ENCODE data around the gene CYSRT1.
A peak's percentile ranks its signal among the peaks of the same experiment; 100 is the strongest.

The CYSRT1 gene

DNA sequence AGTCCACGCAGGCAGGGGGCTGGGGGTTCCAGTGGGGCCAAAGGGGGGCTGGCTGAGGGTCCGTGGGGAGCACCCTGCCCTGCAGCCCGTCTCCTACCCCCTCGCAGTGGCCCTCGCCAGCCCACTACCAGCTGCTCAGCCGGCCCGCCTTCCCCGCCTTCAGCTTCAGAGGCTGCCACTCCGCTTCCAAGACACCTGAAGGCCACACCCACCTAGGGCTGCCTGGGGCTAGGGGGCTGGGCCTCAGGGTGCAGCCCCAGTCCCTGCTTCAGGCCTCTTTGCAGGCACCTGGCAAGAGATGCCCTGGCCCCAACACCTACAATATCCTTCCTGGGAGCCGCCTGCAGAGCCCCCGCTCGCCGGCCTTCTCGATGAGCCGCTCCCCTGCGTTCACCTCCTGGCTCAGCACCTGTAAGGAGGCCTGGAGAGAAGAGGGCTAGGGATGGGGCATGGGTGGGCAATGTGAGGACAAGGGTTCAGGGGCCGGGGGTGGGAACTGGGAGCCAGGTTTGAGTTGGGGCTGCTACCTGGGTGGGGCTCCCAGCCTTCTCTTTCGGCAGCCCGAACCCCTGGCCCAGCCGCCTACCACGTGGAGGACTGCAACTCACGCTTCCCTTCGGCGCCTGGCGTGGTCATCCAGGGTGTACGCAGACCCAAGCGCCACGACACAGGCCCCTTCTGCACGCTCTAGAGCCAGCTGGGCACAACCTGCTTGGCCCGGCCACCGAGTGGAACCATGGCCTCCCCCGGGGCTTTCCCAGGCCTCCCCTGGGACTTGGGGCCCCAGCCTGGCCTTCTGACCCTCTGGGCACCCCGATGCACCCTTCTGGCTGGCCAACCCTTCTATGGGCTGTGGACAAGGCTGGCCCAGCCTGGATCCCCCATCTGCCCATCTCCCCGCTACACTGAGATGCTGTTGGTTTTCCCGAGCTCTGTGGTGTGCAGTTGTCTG is 27.9 kb downstream of the CYSRT1 start:
- no peak for DNase-seq (ENCODE audit: extremely low spot score)
- CTCF ChIA-PET: interaction anchor here (0.7 to 1.9 kb wide), 2 partner anchors 16 to 19 kb away, joined by 3 to 9 read pairs; no protein-coding TSS in a partner anchor
- POLR2A ChIA-PET: interaction anchor here (0.6 to 8.8 kb wide), 5 partner anchors 9 to 169 kb away, joined by 3 to 90 read pairs (median 6); partner anchors contain the start of genes NRARP and TUBB4B
- TF ChIP-seq NFRKB (IDR thresholded peaks at IDR 0.05) (no peak), LEF1 (IDR thresholded peaks at IDR 0.05; ENCODE audit: borderline replicate concordance) (no peak), SP1 (IDR thresholded peaks at IDR 0.05) (no peak), ZNF384 (IDR thresholded peaks at IDR 0.05) (no peak), BHLHE40 (IDR thresholded peaks at IDR 0.05; ENCODE audit: borderline replicate concordance) (no peak), FOXM1 (IDR thresholded peaks at IDR 0.05; ENCODE audit: borderline replicate concordance) (no peak), CTBP1 (IDR thresholded peaks at IDR 0.05; ENCODE audit: borderline replicate concordance) (no peak), L3MBTL2 (conservative IDR thresholded peaks at IDR 0.05) (no peak), ARNT (IDR thresholded peaks at IDR 0.05) (no peak), SUZ12 (IDR thresholded peaks at IDR 0.05) (no peak), TARDBP (IDR thresholded peaks at IDR 0.05) (no peak), FOXA1 (IDR thresholded peaks at IDR 0.05) (no peak), HDGF (IDR thresholded peaks at IDR 0.05; ENCODE audit: borderline replicate concordance) (no peak), ELF4 (IDR thresholded peaks at IDR 0.05) (no peak)
- TF ChIP-seq, protein P1, sequence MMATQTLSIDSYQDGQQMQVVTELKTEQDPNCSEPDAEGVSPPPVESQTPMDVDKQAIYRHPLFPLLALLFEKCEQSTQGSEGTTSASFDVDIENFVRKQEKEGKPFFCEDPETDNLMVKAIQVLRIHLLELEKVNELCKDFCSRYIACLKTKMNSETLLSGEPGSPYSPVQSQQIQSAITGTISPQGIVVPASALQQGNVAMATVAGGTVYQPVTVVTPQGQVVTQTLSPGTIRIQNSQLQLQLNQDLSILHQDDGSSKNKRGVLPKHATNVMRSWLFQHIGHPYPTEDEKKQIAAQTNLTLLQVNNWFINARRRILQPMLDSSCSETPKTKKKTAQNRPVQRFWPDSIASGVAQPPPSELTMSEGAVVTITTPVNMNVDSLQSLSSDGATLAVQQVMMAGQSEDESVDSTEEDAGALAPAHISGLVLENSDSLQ (IDR thresholded peaks at IDR 0.05): no peak

DNA sequence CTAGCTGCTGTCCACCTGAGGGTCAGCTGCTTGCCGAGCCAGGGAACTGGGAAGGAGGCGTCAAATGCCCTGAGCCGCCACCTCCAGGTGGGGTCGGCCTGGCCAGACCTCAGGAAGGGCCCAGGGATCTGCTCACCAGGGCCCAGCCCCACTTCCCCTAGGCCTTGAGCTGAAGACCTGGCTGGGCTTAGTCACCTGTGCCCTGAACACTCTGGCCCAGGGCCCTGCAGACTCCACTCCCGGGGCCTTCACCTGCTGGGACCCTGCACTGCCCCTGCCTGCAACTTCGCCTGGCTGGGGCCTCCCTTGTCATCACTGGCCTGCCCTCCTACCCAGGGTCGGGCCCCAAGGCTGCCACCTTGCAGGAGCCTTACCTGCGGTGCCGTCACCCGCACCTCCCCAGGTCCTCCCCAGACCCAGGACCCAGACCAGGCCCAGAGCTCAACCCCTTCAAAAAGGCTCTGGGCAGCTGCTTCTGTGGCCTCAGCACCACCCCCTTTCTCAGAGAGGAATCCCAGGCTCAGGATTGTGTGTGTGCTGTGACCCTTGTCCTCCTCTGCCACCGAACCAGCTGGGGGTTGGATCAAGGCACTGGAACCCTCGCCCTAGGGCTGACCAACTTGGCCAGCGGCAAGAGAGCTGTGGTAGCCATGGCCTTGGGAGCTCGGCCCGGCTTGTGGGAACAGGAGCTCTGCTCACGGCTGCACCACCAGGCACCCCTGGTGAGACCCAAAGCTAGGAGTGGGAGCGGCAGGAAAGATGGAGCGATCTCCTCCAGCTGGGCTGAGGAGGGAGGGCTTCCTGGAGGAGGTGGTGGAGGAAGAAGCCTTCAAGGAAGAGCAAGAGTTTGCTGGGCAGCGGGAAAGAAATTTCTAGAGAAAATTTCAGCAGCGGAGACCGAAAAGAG is 29.0 kb downstream of the CYSRT1 start:
- ChIA-PET POLR2A (interaction anchor here (0.6 to 8.8 kb wide), 8 partner anchors 10 to 168 kb away, joined by 3 to 90 read pairs (median 6); partner anchors contain the start of genes NRARP and TUBB4B), CTCF (interaction anchor here (0.5 to 1.9 kb wide), 3 partner anchors 17 to 119 kb away, joined by 3 to 9 read pairs (median 3); no protein-coding TSS in a partner anchor)
- no peak for TF ChIP-seq ARNT (IDR thresholded peaks at IDR 0.05)
- no peak for TF ChIP-seq ELF4 (IDR thresholded peaks at IDR 0.05)
- TF ChIP-seq ZNF384 (IDR thresholded peaks at IDR 0.05): no peak
- TF ChIP-seq TARDBP (IDR thresholded peaks at IDR 0.05): no peak
- no peak for TF ChIP-seq FOXA1 (IDR thresholded peaks at IDR 0.05)
- TF ChIP-seq SP1 (IDR thresholded peaks at IDR 0.05): no peak
- TF ChIP-seq SUZ12 (IDR thresholded peaks at IDR 0.05): no peak
- no peak for TF ChIP-seq L3MBTL2 (conservative IDR thresholded peaks at IDR 0.05)
- no peak for DNase-seq (ENCODE audit: extremely low spot score)

DNA sequence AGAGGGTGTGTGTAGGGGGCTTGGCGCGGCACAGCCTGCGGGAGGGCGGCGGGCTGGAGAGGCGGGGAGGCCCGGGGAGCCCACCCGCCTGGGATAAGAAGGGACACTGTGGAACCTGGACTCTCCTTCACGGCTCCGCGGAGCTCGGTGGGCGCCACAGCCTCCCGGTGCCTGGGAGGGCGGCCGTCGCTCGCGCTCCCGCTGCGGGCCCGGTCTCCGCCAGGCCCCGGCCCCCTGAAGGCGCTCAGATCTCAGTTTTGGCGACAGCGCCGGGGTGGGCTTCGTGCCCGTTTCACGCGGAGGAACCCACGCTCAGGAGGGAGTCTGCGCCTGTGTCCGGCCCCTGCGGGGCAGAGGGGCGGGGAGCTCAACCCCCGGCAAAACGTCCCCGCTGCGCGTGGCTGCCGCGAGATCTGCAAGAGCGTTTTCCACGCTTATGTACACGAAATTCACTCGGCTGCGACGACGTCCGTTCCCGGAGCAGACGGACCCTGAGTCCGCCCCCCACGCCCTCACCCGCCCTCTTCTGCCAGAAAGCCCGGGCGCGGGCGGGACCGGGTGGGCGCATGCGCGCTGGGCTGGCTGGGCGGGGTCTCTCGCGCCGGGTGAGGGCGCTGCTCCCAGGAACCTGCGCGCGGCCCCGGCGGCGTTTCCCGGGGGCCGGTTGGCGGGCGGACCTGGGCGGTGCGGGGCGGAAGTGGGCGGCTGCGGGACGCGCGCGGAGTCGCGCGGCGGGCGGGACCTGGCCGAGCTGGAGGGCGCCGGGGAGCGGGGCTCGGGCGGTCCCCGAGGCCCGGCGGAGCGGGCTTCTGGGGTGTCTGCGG is 29.9 kb downstream of the CYSRT1 start, which contains the start of gene NELFB:
Gene NELFB (plus strand): TSS at position 704 of the 824 bp plus-strand sequence.
- CTCF ChIA-PET: interaction anchor here (1.9 kb wide), 1 partner anchor 18 kb away, joined by 9 read pairs; no protein-coding TSS in a partner anchor
- TF ChIP-seq, protein P1 (IDR thresholded peaks at IDR 0.05): no peak
- TF ChIP-seq HDGF (IDR thresholded peaks at IDR 0.05; ENCODE audit: borderline replicate concordance) (no peak), TARDBP (IDR thresholded peaks at IDR 0.05) (no peak), BHLHE40 (IDR thresholded peaks at IDR 0.05; ENCODE audit: borderline replicate concordance) (no peak), ARNT (IDR thresholded peaks at IDR 0.05) (peak; percentile 83), L3MBTL2 (conservative IDR thresholded peaks at IDR 0.05) (peak; percentile 33; the same call in 1 of the 2 replicates), SP1 (IDR thresholded peaks at IDR 0.05) (no peak), CTBP1 (IDR thresholded peaks at IDR 0.05; ENCODE audit: borderline replicate concordance) (no peak), ZNF384 (IDR thresholded peaks at IDR 0.05) (no peak), LEF1 (IDR thresholded peaks at IDR 0.05; ENCODE audit: borderline replicate concordance) (no peak), FOXM1 (IDR thresholded peaks at IDR 0.05; ENCODE audit: borderline replicate concordance) (peak; percentile 75; the same call in 1 of the 2 replicates)

DNA sequence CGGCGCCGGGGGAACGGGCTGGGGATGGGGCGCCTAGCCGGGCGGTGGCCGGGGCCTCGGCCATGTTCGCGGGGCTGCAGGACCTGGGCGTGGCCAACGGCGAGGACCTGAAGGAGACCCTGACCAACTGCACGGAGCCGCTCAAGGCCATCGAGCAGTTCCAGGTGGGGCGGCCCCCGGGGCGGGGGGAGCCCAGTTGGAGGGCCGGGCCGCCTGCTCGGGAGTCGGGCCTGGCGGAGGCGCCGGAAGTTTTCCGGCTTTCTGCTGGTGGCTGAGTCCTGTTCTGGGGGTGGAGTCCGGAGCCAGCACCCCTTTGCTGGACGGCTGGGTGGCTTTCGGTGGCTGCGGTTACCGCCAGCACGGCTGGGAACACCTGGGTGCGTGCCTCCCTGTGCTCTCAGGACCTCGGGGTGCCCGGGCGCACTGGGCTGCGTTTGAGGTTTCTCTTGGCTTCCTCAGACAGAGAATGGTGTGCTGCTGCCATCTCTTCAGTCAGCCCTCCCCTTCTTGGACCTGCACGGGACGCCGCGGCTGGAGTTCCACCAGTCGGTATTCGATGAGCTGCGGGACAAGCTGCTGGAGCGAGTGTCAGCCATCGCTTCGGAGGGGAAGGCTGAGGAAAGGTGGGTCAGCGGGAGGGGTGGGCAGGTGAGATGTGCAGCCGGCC is 30.6 kb downstream of the CYSRT1 start:
- peak; percentile 77 for DNase-seq (ENCODE audit: extremely low spot score)
- ChIA-PET CTCF (interaction anchor here (1.1 kb wide), 1 partner anchor 15 kb away, joined by 3 read pairs; no protein-coding TSS in a partner anchor), POLR2A (interaction anchor here (0.6 to 8.8 kb wide), 6 partner anchors 12 to 168 kb away, joined by 3 to 90 read pairs (median 4); partner anchors contain the start of genes NOXA1 and TUBB4B)
- TF ChIP-seq LEF1 (IDR thresholded peaks at IDR 0.05; ENCODE audit: borderline replicate concordance) (no peak), FOXA1 (IDR thresholded peaks at IDR 0.05) (no peak), ARNT (IDR thresholded peaks at IDR 0.05) (no peak), TARDBP (IDR thresholded peaks at IDR 0.05) (no peak), BHLHE40 (IDR thresholded peaks at IDR 0.05; ENCODE audit: borderline replicate concordance) (no peak), L3MBTL2 (conservative IDR thresholded peaks at IDR 0.05) (no peak), NFRKB (IDR thresholded peaks at IDR 0.05) (no peak)

More for the DNA sequence above, 29.9 kb downstream of the CYSRT1 start, which contains the start of gene NELFB:
- POLR2A ChIA-PET: interaction anchor here (0.6 to 8.8 kb wide), 8 partner anchors 11 to 47 kb away, joined by 3 to 90 read pairs (median 6); partner anchors contain the start of genes NRARP and TUBB4B
- DNase-seq (ENCODE audit: extremely low spot score): peak; percentile 96

Measured in HEK293T (cell line).